Measurements from ENCODE around the gene ACOX3.

Gene ACOX3

DNA sequence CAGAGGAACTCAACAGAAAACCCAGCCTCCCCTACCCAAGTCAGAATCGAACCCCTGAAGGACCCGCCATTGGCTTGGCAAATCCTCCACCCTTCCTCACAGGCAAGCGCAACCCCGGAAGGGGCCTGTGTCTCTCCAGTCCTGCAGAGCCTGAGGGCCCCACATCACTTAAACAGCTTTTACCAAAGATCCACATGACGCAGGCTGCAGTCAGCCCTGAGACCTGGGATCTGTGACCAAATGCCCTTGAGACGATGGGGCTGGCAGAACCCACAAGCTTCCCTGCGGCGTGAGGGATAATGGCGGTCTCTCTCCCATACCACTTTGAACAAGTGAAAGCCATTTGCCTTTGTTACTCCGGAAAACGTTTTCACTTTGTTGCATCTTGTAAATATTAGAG lies 54.9 kb downstream of the ACOX3 start:
- DNase-seq = no peak

DNA sequence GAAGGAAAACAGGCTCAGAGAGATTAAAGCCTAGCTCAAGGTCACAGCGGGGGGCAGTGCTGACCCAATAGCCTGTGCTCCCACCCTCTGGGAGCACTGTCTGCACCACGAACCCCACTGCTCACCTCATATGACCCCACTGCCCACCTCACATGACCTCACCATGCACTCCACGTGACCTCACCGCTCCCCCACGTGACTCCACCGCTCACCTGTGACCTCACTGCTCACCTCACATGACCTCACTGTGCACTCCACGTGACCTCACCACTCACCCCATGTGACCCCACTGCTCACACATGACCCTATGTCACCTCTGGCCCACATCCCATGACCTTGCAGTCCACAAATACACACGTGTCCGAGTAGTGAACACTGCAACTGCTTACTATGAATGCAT lies 55.4 kb downstream of the ACOX3 start:
- DNase-seq = no peak

DNA sequence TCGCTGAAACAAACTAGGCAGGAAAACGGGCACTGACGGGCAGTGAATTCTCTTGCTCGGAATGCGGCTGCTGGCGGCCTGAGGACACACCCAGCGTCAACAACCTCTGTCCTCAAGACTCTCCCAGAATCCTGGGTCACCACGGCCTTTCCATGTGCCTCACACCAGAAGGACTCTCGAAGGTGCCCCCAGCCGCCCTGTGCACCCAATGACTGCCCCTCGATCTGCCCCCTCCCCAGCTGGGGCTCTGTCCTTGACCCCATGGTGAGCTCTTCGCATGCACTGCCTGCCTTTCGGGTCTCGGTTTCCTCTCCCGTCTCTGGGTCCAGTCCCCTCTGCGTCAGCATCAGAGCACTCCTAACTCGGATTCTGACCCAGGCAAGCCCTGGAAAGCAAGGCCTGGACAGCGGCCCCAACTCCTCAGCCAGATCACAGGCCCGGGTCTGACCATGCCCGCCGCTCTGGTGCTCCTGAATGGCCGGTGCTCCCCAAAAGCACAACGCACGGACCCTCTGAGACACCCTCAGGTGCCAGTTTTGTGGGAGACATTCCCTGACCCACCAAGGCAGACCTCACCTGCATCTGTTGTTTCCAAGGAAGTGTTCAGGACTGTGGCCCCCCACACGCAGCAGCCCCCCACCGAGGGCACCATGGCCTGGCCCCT lies 56.0 kb downstream of the ACOX3 start:
- no peak for DNase-seq

DNA sequence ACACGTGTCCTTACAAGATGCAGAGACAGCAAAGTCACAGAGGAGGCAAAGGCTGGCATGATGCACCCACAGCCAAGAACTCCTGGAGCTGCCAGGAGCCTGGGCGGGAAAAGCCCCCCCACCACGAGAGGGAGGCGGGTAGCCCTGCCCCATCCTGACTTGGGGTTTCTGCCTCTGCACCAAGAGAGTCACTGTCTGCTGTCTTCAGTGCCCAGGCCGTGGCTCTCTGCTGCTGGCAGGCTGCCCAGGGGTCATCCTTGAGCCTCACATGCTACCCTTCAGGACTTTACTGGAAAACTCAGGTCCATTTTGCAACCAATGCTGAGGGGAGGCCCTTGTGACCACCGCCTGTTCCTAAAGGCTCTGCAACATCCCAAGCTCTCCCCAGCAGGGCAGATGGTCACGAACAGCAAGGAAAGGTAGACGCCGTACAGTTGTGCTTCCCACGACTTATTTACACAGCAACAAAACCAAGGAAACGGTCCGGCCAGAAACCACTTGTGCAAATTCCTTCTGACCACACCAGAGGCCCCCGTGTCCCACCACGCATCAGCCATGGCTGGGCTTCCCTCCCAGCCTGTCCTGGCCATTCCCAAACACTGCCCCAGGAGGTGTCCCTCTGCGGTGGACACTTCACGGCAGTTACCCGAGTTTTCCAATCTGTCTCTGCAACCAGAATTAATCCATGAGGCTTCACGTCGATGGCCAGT lies 56.9 kb downstream of the ACOX3 start:
- DNase-seq = no peak

DNA sequence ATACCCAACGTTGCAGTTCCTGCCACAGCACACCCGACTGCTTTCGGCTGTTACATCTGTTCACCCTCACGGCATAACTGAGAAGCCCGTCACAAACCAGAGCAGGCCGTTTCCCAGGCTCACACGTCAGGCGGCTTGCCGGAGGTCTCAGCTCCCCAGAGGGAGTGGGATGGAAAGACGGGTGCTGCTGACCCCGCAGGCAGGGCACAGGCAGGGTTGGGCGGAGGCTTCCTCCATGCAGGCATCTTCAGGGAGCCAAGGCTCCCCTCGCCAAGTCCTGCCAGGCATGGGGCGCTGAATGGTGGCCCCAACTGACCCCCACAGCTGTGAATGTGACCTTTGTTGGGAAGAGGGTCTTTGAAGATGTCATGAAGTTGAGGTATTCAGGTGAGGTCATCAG lies 57.5 kb downstream of the ACOX3 start:
- DNase-seq = no peak

DNA sequence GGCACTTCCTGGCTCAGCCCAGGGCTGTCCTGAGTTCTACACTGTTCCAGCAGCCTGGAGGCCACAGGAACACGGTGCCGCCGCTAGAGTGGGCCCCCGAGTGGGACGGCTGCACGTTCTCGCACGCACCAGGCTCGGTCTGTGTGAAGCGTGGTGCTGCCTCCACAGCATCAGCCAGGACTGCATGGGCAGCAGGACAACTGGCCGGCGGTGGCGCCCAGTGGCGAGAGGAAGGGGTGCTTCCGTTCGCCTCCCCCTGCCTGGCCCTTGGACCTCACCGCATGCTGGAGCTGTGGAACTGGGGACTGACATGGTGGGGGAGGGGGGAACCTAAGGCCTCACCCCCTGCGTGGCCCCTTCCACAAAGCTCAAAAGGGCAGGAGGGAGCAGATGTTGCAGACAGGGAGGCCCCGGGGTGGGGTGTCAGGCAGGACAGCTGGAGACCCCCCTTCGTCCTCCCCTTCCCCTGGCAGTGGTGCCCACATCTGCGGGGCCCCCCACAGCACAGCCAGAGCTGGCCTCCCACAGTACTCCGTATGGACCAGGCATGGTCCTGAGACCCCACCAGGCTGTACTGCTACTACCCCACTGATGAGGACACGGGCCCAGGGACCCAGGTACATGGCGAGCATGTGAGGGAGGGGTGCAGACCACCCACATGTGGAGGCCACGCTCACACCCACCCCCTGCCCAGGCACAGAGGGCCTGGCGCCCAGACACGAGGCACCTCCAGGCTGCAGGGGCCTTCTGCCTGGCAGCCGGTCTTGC lies 58.5 kb downstream of the ACOX3 start:
- no peak for DNase-seq

DNA sequence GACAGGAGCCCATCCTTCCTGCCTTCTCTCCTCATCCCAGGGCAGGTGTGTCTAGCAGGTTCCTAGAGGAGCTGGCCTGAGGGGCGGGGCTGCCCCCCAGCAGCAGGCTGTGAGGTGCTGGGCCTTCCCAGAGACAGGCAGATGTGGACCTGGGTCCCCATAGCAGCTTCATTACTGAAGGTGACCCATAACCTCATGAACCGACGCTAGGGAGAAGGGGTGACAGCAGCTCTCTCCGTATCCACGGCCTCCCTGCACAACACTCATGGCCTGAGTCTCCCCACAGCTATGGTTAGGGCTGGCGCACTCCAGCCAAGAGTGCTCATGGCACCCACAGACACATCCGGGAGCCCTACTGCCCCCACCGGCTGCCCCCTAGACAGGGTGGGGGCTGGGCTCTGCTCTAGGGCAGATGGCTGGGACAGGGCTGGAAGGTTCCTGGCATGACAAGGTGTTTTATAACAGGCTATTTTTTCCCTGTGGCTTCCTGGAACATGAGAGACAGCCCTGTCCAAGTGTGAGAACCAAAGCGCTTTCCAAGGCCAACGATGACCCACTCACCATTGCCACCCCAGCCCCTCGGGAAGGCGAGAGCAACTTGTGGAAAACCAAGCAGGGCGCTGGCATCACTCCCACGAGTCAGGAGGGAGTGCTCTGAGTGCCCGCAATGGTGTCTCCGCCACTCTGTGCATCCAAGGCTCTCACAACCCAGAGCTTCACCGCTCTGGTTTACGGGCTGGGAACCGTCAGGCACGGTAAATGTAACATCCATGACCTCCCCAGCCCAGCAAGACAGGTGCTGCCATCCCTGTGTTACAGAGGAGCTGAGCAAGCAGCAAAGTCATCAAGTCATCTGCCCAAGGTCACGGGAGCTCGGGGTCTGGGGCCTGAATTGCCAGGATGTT lies 59.8 kb downstream of the ACOX3 start:
- no peak for DNase-seq

DNA sequence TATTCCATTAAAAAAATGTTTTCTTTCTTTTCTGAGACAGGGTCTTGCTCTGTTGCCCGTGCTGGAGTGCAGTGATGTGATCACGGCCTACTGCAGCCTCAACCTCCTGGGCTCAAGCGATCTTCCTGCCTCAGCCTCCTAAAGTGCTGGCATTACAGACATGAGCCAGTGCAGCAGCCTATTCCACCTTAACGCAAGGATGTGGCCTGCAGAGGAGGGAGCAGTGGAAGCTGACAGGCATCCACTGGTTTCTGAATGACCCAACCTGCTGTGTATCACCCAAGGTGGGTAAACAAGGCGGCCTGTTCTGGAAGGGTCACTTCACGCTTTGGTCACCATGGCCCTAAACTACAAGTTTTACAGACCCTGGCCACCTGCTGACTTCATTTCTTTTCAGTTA lies 60.8 kb downstream of the ACOX3 start:
- no peak for DNase-seq

DNA sequence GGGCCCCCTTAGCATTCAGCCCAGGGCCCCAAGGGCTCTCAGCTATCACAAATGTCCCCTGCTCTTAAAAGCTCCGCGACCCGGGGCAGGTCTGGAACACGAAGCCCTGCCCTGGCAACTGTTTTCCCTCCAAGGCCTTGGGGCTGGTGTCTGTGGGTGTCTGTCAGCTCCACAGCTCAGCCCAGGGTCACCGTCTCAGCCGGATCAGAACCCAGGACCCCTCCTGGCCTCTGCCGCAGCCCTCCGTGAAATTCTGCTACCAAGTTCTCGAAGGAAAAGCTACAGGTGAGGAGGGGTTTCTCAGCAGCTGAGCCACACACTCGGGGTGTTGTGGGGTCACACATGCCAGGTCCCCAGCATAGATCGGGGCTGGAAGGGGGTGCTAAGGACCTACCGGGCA lies 61.2 kb downstream of the ACOX3 start:
- no peak for DNase-seq

DNA sequence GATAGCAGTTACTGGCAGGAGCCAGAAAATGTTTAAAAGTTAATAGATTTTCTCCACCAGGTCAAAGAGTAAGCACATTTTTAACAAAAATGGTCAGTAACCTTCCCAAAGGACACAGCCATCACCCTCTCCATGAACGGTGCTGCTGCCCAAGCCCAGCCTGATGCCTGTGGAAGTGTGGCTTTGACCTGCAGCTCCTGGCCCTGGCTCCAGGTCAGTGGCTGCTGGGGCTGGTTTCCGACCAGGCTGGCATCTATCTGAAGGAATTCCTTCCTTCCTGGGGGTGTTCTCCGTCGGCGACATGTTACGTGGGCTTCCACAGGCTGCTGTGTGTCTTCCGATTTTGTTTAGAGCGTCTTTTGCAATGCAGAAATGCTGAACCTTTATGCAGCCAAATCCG lies 61.7 kb downstream of the ACOX3 start:
- no peak for DNase-seq

DNA sequence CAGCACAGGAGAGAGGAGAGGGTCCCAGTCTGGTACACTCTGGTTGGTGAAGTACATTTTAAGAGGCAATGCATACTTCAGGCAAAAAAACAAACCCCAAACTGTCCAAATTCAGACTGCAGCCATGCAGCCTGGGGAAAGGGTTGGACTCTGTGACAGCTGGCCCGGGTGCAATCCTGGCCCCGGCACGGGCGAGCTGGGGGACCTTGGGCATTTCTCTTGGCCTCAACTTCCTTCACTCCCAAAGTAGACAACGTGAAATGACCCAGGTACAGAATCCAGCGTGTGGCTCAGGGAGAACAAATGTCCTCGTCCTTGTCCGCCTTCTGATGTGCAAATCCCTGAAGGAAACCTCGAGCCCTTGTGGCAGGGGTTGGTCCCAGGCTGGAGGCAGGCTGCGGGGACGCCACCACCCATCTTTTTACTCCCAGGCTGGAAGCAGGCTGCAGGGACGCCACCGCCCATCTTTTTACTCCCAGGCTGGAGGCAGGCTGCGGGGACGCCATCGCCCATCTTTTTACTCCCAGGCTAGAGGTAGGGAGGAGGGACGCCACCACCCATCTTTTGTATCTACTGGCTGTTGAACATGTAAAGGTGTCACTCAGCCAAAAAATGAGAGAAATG lies 62.3 kb downstream of the ACOX3 start:
- DNase-seq = no peak

DNA sequence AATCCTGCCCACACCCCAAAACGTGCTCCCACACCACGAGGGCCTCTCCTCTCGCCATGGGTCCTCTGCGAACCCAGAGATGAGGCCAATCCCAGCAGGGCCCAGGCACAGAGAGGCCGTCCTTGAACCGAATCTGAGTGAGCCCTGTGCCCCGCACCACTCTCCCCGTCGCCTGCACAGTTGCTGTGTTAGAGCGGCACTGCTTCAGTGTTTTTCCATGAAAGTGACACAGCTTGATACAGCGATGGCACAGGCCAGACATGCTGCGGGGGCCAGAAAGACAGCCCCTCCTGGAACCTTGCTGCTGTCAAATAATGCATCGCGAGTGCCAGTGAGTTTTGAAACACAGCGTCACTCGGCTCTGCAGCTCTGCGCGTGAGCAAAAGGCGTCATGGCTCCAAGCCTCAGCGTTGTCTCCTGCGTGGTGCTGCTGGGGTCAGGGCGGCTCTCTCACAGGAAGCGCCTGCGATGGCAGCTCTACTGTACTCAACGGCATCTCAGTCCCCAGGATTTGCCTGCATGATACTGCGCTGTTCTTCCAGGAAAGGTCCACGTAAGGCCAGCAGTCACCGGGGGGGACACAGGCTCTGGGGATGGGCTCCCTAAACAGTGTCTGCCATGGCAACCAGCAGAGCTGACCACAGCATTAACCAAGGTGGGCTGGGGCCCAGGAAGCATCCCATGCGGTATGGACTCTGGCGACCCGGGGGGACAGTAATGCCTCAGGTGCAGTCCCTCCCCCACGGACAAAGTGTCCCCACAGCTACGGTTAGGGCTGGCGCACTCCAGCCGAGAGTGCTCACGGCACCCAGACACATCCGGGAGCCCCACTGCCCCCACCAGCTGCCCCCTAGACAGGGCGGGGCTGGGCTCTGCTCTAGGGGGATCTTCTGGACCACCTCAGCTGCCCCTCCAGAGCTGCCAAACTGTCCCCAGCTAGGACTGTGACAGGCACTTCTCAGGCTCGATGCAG lies 63.1 kb downstream of the ACOX3 start:
- DNase-seq = no peak

DNA sequence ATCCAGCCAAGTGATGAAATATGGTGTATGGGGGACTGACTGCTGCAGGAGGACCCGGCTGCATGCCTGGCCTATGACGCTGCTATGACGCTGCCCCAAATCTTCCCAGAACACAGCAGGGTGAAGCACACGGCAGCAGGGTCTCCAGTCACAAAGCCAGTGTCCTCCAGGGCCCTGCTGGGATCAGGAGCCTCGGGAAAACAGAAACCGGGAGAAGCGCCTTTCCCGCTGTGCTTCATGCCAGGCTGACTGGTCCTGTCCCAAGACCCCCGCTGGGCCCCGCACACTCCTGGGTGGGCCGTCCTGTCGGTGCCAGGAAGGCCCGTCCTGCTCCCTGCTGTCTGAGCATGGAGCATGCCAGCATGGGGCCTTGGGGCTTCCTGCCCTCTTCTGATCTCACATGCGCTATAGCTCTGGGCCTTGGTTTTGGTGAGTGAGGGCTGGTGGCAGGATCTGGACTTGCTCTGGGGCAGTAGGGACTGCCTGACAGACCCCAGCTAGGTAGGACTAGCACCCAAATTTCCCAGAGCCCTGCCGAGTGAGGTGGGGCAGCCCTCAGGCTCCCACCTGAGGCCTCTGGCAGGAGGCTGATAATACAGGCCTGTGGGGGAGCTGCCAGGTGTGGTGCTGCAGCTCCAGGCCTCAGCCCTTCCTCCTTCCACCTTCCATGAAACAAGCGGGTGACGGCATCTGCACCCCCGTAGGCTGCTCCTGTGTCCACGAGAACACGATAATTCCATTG lies 64.0 kb downstream of the ACOX3 start:
- no peak for DNase-seq

DNA sequence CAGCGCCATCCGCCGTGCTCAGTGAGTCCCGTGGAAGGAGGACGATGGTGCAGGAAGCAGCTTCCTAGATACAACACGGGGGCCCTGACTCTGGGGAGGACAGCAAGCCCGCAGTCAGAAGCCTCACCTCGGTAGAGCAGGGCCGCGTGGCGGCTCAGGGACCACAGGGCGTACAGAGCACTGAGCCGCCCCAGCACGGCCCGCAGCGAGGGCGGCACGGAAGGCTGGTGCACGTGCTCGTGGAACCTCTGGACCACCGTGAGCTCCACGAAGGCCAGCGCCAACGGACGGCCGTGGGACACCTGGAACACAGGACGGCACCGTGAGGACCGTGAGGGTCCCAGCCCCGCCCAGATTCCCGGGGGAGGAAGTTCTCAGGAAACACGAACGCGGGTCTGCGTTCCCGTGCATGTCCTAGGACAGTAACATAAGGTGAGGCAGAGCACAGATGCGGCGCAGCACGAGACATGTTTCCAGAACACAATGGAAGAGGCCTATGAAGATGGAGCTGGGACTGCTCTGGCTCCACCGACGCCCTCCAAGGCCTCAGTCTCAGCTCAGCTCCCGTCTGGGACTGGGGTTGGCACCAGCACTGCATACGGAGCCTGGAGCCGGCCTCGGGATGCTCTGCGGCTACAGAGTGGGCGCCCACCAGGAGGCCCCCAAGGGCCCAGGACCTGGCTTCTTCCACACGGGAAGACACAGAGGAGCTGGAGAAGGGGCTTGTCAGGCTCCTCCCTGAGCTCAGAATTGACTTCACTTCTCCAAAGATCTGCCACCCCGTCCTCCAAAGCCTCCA lies 65.5 kb downstream of the ACOX3 start:
- no peak for DNase-seq

DNA sequence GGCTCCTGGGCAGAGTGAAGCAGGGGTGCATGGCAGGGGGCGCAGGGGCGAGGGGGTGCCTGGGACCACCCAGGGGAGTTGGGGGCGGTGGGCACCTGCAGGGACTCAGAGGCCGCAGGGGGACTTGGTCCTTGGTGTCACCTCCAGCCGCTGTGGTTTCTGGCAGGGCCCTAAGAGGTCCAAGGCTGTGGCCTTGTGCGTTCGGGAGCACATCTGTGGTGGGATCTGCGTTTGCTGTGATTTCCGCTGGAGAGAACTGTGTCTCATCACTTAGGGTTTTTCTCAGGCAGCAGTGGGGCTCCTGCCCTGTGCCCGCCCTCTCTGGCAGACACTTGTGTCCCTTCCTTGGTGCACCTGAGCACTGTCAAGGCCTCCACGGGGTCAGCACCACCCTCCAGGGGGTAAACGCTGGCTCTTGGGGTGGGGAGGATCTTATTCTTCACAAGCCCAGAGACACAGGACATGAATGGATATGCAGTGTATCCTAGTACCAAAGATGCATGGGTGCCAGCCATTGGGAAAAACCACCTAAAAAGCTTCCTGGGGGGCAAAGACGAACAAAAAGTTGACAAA lies 66.5 kb downstream of the ACOX3 start:
- DNase-seq = no peak

DNA sequence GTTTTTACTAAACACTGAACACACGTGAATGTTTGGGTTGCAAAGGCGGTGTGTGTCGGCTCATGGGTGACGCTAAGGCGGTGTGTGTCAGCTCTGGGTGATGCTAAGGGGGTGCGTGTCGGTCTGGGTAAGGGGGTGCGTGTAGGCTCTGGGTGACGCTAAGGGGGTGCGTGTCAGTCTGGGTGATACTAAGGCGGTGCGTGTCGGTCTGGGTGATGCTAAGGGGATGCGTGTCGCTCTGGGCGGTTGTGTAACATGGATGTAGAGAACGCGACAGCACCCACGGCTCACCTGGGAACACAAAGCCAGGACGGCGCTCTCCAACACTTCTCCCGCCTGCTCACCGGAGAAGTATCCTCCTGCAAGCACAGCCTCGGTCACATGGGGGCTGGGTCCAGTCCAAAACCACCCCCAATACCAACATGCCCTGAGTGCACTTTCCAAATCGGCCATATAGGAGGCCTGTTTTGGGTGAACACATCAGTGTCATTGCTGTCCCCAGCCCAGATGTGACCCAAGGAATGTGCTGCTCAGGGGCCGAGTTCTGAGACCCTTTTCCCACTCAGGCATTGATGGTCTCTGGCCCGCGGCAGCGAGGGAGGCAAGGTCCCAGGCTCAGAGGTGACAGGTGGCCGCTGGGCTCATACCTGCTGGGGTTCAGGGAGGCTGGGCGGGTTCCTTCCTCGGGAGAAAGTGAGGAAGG lies 67.1 kb downstream of the ACOX3 start:
- no peak for DNase-seq

DNA sequence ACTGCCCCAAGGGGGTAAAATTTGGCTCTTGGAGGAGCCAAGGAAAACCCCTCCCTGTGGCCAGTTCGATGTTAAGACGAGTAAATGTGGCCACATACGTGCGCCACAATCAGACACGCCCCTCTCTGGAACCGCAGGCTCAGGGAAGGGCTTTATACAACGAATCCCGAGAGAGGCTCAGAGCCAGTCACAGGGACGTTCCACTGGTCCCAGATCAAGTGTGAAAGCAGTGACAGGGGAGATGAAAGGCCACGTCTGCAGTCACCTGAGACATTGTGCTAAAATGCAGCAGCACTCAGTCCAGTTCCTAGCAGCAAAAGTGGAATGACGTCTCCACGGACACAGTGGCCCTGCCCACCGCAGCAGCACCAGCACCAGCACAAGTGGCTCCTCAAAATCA lies 68.0 kb downstream of the ACOX3 start:
- no peak for DNase-seq

DNA sequence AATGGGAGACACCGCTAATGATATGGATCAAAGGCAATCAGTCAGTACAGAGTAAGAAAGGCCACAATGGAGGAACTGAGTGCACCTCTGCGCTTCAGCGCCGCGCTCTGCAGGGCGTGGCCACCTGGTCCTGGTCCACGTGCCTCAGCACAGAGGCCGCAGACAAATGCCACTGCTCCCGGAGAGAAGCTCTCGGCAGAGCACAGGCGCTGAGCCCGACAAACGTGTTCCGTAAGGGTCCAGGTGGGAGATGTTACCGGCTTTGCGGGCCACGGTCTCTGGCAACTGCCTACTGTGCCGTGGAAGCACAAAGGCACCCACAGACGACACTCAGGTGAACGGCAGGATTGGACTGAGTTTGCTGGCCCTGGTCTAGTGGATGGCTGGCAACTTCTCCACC lies 68.9 kb downstream of the ACOX3 start:
- DNase-seq = no peak
